ENCODE measurements around the gene DBF4.
"Not testable (repeated sequence)": the region's sequence is repeated elsewhere in the genome, so short reads cannot be mapped to it uniquely, and the experiment has no call there.

Gene DBF4, protein sequence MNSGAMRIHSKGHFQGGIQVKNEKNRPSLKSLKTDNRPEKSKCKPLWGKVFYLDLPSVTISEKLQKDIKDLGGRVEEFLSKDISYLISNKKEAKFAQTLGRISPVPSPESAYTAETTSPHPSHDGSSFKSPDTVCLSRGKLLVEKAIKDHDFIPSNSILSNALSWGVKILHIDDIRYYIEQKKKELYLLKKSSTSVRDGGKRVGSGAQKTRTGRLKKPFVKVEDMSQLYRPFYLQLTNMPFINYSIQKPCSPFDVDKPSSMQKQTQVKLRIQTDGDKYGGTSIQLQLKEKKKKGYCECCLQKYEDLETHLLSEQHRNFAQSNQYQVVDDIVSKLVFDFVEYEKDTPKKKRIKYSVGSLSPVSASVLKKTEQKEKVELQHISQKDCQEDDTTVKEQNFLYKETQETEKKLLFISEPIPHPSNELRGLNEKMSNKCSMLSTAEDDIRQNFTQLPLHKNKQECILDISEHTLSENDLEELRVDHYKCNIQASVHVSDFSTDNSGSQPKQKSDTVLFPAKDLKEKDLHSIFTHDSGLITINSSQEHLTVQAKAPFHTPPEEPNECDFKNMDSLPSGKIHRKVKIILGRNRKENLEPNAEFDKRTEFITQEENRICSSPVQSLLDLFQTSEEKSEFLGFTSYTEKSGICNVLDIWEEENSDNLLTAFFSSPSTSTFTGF

DNA sequence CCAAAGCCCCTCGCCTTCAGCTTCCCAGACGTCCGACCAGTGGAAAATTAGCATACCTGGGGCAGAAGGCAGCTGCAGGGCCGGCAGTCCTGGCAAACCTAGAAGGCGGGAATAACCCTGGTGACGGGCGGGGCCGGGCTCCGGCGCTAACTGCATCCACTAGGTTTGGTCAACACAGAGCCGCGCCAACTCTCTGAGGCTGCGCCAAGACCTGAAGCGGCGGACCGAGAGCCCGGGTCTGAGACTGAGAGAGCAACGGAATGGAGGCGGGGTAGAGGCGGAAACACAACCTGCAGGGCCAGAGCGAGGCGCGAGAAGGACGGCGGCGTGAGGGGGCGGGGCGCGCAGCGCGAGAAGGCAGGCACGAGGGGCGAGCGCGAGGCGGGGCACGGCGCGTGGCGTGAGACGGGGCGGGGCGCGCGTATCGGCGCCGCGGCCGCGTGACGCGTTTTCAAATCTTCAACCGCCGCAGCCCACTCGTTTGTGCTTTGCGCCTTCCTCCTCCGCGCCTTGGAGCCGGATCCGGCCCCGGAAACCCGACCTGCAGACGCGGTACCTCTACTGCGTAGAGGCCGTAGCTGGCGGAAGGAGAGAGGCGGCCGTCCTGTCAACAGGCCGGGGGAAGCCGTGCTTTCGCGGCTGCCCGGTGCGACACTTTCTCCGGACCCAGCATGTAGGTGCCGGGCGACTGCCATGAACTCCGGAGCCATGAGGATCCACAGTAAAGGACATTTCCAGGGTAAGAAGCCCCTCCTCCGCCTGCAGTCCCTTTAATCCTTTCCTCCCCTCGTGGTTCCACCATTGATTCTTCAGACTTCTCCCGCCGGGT is at the start of gene DBF4, which contains the start of gene SLC25A40:
DBF4 (plus strand) TSS at position 454 of the 829 bp plus-strand sequence; CDS start at position 694, 240 bp downstream.
SLC25A40 (minus strand) TSS at position 321 of the 829 bp plus-strand sequence. CDS start 17,633 bp downstream, outside the sequence.
- DNase-seq (ENCODE audit: low read depth in 2 of 2): peak; percentile 96

DNA sequence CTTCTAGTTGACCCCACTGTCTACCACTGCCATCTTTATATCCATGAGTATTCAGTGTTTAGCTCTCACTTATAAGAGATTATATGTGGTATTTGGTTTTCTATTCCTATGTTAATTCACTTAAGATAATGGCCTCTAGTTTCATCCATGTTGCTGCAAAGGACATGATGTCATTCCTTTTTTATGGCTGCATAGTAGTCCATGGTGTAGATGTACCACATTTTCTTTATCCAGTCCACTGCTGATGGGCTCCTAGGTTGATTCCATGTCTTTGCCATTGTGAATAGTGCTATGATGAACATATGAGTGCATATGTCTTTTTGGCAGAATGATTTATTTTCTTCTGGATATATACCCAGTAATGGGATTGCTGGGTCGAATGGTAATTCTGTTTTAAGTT is 47.9 kb upstream of the DBF4 start:
- DNase-seq (ENCODE audit: low read depth in 2 of 2): not testable (repeated sequence)

DNA sequence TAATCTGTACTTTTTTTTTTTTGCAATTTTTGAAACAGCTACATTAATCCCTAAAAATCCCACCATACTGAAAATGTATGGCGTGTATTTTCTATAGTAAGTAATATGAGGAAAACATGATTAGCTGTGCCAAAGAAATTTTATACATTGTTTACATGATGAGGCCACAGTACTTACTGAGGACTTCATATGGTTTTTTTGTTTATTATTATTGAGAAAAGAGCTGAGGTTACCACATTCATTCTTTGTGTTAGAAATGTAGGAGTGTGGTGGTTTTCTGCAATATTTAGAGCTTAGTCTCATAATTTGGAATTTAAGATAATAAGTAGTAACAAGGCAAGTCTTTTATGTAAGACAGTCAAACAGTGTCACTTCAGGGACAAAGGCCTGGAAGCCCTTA is 45.2 kb upstream of the DBF4 start:
- no peak for DNase-seq (ENCODE audit: low read depth in 2 of 2)

DNA sequence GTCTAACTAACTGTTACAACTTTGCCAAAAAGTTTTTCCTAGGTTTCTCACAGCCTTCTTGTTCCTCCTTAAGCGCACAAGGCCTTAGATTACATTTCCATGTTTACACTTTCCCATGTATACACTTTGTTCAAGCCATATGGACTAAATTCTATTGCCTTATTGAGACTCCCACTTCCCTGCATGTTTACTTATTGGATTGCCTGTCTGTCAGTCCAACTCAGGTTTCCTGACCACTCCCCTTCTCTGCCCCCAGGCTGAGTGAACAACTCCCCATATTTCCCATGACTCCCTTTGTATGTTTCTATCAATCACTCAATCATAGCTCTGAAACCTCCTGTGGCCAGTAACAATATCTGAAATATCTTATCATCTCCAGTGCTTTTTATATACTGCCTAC is 43.2 kb upstream of the DBF4 start:
- no peak for DNase-seq (ENCODE audit: low read depth in 2 of 2)

DNA sequence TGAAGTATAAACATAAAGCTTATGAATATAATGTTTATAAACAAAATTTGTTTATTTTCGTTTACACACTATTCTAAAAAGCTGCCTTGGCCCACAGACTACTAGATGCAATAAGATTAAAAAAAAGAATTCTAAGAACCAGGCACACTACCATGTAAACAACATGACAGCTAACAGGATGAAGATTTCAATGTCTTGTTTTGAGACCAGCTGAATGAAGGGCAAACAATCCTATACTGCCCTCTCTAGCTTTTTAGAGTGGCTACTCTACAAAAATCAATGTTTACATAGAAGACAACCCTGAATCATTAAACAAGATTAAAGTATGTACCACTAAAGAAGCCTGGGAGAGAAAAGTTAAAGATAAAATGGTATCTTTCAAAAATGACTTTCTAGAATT is 38.7 kb upstream of the DBF4 start:
- no peak for DNase-seq (ENCODE audit: low read depth in 2 of 2)

GRCh38 chr7:87850836-87851593 is 25.3 kb upstream of the DBF4 start:
- DNase-seq (ENCODE audit: low read depth in 2 of 2): no peak

DNA sequence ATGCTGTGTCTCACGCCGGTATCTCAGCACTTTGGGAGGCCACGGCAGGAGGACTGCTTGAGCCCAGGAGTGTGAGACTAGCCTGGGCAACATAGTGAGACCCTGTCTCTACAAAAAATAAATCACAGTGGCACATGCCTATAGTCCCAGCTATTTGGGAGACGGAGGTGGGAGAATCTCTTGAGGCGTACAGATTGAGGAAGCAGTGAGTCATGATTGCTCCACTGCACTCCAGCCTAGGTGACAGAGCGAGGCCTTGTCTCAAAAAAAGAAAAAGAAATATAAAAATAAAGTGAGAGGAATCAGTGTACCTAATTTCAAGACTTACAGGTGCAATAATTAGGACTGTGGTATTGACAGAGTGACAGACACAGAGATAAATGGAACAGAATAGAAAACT is 24.0 kb upstream of the DBF4 start:
- DNase-seq (ENCODE audit: low read depth in 2 of 2): no peak

GRCh38 chr7:87853237-87853864 is 22.9 kb upstream of the DBF4 start:
- no peak for DNase-seq (ENCODE audit: low read depth in 2 of 2)

DNA sequence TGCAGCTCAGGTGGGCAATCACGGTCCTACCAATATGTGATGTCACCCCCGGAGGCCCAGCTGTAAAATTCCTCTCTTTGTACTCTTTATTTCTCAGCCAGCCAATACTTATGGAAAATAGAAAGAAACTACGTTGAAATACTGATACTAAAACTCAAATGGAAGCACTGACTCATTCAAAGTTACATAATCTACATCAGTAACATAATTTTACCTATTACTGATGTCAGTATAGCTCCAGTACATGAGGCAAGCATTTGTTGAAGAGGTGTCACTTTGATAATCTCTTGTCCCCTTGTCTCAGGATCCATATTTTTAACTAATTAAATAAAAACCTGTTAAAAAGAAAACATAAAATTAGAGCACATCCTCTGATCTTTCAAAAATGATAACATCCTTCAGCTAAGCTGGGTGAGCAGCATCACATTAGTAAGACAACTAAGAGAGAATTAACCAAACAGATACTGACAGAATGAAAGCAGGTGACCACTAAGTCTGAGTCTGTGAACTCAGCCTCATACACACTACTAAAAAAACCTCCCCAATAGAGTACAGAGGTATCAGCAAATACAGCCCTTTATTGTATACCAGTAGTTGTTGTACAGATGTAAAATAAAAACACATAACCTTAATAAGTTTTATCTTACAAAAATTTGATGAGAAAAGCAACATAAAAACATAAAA is 17.7 kb upstream of the DBF4 start:
- DNase-seq (ENCODE audit: low read depth in 2 of 2): no peak

DNA sequence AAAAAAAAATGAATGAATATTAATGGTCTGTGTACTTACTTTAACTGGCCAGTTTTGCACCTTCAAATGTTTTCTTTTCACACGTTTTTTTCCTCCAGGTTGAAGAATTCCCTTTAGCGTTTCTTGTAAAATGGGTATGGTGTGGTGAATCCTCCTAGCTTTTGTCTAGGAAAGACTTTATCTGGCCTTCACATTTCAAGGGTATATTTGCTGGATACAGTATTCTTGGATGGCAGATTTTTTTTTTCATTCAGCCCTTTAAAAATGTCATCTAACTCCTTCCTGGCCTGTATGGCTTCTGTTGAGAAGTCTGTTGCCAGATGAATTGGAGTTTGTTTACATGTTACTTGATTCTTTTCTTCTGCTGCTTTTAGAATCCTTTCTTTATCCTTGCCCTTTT is 10.2 kb upstream of the DBF4 start:
- no peak for DNase-seq (ENCODE audit: low read depth in 2 of 2)

DNA sequence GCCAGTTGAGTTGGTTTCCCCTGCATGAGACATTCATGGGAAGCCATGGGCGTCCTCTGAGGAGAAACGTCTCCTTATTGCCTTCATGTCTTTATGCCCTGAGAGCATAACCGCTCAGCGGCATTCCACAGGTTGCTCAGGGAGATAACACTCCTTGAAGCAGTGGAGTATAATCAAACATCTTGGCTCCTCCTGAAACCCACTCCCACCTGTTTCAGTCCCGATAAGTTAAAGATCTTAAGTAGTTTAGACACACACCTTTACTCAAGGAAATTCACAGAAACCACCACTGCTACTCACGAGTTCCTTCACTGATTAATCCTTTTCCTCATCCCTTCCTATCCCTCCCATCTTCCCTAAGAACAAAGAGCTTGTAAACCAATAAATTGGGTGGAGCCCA is 9.8 kb upstream of the DBF4 start:
- DNase-seq (ENCODE audit: low read depth in 2 of 2): not testable (repeated sequence)

DNA sequence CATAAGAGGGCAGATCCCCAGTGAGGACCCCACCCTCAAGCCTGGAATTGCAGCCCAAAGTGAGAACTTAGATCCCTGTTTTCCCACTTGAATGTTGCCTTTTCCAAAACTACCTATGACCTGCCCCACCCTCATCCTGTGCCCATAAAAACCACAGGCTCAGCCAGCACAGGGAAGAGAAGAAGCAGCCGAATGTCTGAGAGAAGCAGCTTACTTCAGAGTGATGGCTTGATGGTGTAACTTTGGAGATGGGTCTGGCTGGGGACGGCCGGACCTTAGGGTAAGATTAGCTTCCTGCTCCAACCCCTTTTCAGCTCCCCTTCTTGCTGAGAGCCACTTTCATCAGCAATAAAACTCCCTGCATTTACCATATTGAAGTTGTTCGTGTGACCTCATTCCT is 5.8 kb upstream of the DBF4 start:
- no peak for DNase-seq (ENCODE audit: low read depth in 2 of 2)

GRCh38 chr7:87872346-87872745 is 3.9 kb upstream of the DBF4 start:
- DNase-seq (ENCODE audit: low read depth in 2 of 2): no peak

DNA sequence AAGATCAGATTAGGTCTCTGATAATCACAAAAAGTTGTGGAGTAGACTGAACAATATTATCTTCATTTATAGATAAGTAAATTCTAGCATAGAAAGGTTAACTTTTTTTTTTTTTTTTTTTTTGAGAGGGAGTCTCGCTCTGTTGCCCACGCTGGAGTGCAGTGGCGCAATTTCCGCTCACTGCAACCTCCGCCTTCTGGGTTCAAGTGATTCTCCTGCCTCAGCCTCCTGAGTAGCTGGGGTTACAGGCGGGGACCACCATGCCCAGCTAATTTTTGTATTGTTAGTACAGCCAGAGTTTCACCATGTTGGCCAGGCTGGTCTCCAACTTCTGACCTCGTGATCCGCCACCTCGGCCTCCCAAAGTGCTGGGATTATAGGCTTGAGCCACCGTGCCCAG is 3.0 kb upstream of the DBF4 start:
- DNase-seq (ENCODE audit: low read depth in 2 of 2): not testable (repeated sequence)

GRCh38 chr7:87874066-87874465 is 2.2 kb upstream of the DBF4 start:
- no peak for DNase-seq (ENCODE audit: low read depth in 2 of 2)

- peak in 1 of 2 donors; percentile 17 for DNase-seq (ENCODE audit: low read depth in 2 of 2)
Measured at GRCh38 chr7:87875151-87876039, 898 bp upstream of the DBF4 start.

DNA sequence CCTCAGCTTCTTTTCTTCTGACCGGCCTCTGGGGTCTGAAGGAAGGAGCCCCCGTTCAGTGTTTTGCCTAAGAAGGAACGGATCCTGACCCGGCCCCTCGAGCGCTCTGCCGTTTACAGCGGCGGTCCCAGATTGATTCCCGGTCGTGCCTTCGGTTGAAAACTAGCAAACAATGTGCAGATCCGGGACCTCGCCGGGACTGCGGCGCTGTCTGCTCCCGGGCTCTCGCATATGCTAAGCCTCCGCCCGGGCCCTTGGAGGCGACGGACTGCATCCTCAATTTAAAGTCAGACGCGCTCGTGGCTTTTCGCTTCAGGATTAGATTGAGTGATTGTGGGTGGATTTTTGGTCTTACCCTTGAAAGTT is 559 bp downstream of the DBF4 start:
- DNase-seq (ENCODE audit: low read depth in 2 of 2): peak; percentile 31 to 40

DNA sequence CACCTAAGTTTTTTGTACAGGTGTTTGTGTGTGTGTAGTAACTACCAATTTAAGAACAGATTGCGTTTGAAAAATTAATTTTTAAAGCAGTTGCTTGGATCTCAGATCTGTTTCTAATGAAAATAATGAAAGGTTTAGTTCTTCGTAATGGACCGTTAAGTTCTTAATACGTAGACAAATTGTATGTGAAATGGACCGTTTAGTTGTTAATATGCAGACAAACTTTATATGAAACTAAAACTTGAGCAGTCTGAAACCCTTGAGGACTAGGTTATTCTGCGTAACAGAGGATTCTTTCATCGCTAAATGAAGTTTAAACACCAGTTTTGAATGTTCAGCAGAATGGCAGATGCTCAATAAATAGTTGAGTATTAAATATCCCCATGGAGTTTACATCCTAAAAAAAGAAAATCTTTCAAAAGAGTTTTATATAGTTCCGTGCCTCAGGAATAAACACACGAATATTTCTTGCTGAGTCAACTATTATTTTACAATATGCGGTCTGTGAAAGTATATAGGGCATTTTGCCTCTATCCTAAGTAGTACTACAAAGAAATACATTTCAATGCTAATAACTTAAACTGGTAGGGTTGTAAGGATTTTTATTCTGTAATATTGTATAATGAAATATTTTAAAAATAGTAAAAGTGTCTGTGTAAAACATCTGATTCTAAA is 1.2 kb downstream of the DBF4 start:
- DNase-seq (ENCODE audit: low read depth in 2 of 2): no peak

- no peak for DNase-seq (ENCODE audit: low read depth in 2 of 2)
Measured at GRCh38 chr7:87878208-87878735, 2.0 kb downstream of the DBF4 start.

All from stimulated activated CD8-positive, alpha-beta memory T cell treated with anti-CD3 and anti-CD28 coated beads, Interleukin-2, amount 100 ng/mL, for 48 hours (primary cell).